ENCODE measurements around the gene TSHZ2. TPM values are rescaled to one million over a fixed set of nuclear protein-coding genes. Genes with fewer than 3 reads are reported as not detected.

TSHZ2 gene
- total and polyA plus RNA-seq, 7 donors = 1.2 to 32.7 (median 14.0) TPM

GRCh38 chr20:53164072-53164471 is 191.9 kb downstream of the TSHZ2 start:
- TF ChIP-seq EP300 (IDR thresholded peaks at IDR 0.05) (no peak), POLR2A (IDR thresholded peaks at IDR 0.05) (no peak), POLR2AphosphoS5 (IDR thresholded peaks at IDR 0.05) (no peak), CTCF (IDR thresholded peaks at IDR 0.05) (no peak)
- H3K36me3 ChIP-seq = no peaks in the 10 kb centered on the region
- no peak overlapping the region for H3K27ac ChIP-seq
- H3K4me1 ChIP-seq = no peaks in the 10 kb centered on the region
- H3K4me3 ChIP-seq = no peak overlapping the region
- intact Hi-C loops (cut with DNase I) = no loop called here
- DNase-seq = no peak
- H3K27me3 ChIP-seq = no peaks in the 10 kb centered on the region
- no peaks in the 10 kb centered on the region for H3K9me3 ChIP-seq

GRCh38 chr20:53165452-53165851 is 193.3 kb downstream of the TSHZ2 start:
- no peaks in the 10 kb centered on the region for H3K9me3 ChIP-seq
- intact Hi-C loops (cut with DNase I) = no loop called here
- H3K27me3 ChIP-seq = no peaks in the 10 kb centered on the region
- H3K36me3 ChIP-seq = no peaks in the 10 kb centered on the region
- no peak for DNase-seq
- 92% methylated on average over 4 of the region's 4 CpGs for WGBS, 2 donors
- H3K4me1 ChIP-seq = peaks cover 0 to 6% (median 0%) of the 10 kb centered on the region in 4 donors
- no peak for TF ChIP-seq EP300 (IDR thresholded peaks at IDR 0.05)
- no peak for TF ChIP-seq POLR2AphosphoS5 (IDR thresholded peaks at IDR 0.05)
- no peak for TF ChIP-seq POLR2A (IDR thresholded peaks at IDR 0.05)
- no peak for TF ChIP-seq CTCF (IDR thresholded peaks at IDR 0.05)
- H3K4me3 ChIP-seq = no peak overlapping the region
- H3K27ac ChIP-seq = no peak overlapping the region

- TF ChIP-seq EP300 (IDR thresholded peaks at IDR 0.05) (no peak), POLR2A (IDR thresholded peaks at IDR 0.05) (no peak), CTCF (IDR thresholded peaks at IDR 0.05) (no peak), POLR2AphosphoS5 (IDR thresholded peaks at IDR 0.05) (no peak)
- H3K4me1 ChIP-seq = peaks cover 0 to 6% (median 0%) of the 10 kb centered on the region in 4 donors
- H3K36me3 ChIP-seq = no peaks in the 10 kb centered on the region
- H3K27me3 ChIP-seq = no peaks in the 10 kb centered on the region
- H3K9me3 ChIP-seq = no peaks in the 10 kb centered on the region
- DNase-seq = no peak
- no peak overlapping the region for H3K27ac ChIP-seq
- no peak overlapping the region for H3K4me3 ChIP-seq
- intact Hi-C loops (cut with DNase I) = no loop called here
- WGBS, 2 donors = 60 to 76% methylated on average over 1 of the region's 1 CpG
Observed at GRCh38 chr20:53168491-53168890, 196.3 kb downstream of the TSHZ2 start.

- Histone ChIP-seq H3K4me3 (no peak overlapping the region), H3K36me3 (no peaks in the 10 kb centered on the region), H3K27me3 (no peaks in the 10 kb centered on the region), H3K4me1 (peaks cover 0 to 6% (median 0%) of the 10 kb centered on the region in 4 donors), H3K27ac (no peak overlapping the region), H3K9me3 (no peaks in the 10 kb centered on the region)
- intact Hi-C loops (cut with DNase I) = no loop called here
- TF ChIP-seq EP300 (IDR thresholded peaks at IDR 0.05) = no peak
- TF ChIP-seq POLR2A (IDR thresholded peaks at IDR 0.05) = no peak
- no peak for TF ChIP-seq CTCF (IDR thresholded peaks at IDR 0.05)
- TF ChIP-seq POLR2AphosphoS5 (IDR thresholded peaks at IDR 0.05) = no peak
- whole genome bisulfite sequencing, 2 donors = 75 to 85% methylated on average over 7 of the region's 7 CpGs
- no peak for DNase-seq
Observed at GRCh38 chr20:53170196-53170595, 198.0 kb downstream of the TSHZ2 start.

GRCh38 chr20:53171065-53171464 is 198.9 kb downstream of the TSHZ2 start:
- H3K4me3 ChIP-seq = no peak overlapping the region
- no peaks in the 10 kb centered on the region for H3K9me3 ChIP-seq

More at GRCh38 chr20:53171065-53171464, 198.9 kb downstream of the TSHZ2 start:
- Histone ChIP-seq H3K4me1 (peaks cover 0 to 6% (median 0%) of the 10 kb centered on the region in 4 donors), H3K27ac (no peak overlapping the region), H3K27me3 (no peaks in the 10 kb centered on the region), H3K36me3 (no peaks in the 10 kb centered on the region)
- TF ChIP-seq CTCF (IDR thresholded peaks at IDR 0.05) = no peak
- intact Hi-C loops (cut with DNase I) = no loop called here
- no peak for DNase-seq
- WGBS, 2 donors = 18 to 76% methylated on average over 6 of the region's 6 CpGs
